ENCODE measurements around the gene RNF144A.

The RNF144A gene

DNA sequence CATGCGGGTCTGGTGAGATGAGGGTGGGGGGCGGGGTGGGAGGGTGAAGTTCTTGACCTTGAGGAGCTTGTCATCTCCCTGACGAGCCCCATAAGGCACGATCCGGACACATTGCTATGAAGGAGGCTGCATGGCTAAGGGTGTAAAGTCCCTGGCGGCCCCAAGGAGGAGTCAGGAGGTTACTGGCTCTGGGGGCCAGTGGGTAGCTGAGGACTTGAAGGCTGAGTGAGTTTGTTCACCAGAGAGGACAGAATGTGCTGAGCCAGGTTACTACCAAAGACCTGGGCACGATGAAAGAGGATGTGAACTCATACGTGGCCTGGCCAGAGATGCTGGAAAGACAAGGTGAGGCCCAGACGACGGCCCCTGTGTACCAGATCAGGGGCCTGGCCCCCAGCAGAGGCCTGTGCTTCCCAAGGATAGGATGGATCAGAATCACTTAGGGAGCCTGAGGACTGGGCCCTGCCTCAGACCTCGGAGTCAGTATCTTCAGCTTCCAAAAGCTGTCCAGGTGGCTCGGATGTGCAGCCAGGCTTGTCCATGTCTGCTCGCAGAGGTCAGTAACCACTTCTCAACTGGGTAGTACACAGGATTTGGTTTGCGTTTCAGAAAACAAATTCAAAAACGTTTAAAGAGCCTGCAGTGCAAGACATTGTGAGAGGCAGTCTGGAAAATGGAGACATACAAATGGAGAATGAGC lies 110.9 kb downstream of the RNF144A start:
- no peak for DNase-seq

DNA sequence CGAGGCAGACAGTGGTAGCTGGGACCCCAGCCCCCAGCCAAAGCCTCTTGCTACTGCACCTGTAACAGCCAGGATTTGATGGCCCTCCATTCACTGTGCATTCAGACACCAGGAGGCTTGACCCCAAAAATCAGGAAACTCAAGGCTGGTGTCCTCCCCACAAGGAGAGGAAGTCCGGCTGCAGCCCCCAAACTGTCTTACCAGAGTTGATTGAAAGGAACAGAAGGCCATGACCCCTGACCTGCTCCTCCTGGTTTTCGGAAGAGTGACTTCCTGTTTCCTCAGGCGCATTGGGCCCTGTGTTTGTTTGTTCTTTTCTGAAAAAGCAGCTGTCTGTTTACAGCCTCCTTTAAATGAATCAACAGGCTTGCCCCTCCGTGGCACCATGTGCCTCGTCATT lies 111.6 kb downstream of the RNF144A start:
- DNase-seq: no peak

DNA sequence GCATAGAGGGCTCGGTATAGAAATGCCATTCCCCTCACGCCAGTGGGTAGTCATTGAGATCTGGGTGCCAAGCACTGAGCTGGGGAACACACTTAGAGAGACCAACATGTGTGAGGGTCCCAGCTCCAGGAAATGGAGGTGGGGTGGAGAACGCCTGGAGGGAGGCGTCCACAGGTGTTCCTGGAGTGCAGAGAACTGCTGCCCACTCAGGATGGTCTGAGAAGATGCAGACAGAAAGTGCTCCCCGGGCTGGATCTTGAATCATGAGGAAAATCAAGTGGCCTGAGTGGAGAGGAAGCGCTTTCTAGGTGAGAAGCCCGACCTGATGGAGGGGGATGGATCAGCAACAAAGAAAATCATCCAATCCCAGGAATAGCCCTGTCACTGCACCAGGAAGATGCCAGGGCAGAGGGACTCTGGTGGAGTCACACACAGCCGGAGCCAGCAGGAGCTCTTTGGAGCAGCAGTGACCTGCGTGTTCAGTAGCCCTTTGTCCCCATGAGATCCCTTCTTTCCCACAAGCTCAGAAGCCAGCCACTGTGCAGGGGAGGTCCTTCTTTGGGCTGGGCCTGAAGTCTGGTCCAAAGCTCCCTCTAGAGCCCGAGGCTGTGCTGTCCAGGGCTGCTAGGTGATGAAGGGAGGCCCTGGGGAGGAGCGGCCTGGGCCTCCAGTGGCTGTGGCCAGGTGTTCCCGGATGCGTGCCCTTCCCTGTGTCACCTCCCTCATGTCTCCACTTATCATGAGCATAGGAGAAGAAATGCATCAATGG lies 112.3 kb downstream of the RNF144A start:
- DNase-seq: no peak

DNA sequence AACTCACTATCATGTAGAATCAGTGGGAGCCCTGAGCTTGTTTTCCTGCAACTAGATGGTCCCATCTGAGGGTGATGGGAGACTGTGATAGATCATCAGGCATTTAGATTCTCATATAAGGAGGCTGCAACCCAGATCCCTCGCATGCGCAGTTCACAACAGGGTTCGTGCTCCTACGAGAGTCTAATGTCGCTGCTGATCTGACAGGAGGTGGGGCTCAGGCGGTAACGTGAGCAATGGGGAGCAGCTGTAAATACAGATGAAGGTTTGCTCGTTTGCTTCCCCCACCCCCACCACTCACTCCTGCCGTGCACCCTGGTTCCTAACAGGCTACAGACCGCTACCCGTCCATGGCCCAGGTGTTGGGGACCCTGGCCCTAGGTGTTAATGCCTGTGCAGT lies 113.6 kb downstream of the RNF144A start:
- no peak for DNase-seq

DNA sequence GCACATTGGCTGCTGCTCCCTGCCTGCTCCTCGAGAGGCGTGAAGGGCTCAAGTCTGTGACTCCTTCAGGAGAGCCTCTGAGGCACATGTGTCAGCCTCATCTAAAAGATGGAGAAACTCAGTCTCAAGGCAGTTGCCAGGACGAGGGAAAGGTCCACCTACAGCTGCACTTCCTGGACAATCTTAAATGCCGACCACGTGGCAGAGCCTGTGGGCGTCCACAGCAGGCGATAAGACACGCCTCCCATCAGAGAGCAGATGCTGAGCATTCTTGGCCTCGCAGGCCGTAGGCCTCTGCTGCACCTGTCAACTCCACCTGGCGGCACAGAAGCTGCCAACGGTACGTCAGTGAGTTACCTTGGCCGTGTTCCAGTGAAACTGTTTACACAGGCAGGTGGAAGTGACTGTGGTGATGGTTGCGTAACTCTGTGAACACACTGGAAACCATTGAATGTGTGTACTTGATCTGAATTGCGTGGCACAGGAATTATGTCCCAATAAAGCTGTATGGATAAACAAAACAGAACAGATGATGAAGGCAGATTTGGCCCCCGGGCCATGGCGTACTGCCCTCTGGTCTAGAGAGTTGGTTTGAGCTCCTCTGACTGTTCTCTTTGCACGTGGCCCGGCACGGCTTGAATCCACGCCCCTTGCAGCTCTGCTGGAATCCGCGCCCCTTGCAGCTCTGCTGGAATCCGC lies 114.5 kb downstream of the RNF144A start:
- DNase-seq: peak; percentile 98

DNA sequence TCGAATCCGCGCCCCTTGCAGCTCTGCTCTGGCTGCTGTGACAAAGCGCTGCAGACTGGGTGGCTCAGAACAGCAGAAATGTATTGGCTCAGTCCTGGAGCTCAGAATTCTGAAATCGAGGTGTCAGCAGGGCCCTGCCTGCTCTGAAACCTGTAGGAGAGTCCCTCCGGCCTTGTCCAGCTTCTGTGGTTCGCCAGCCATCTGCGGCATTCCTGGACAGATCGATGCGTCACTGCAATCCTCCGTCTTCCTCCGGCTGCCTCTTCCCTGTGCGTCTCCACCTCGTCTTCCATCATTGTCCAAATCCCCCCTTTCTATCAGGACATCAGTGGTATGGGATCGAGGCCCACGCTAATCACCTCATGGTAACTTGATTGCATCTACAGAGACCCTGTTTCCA lies 115.2 kb downstream of the RNF144A start:
- no peak for DNase-seq

DNA sequence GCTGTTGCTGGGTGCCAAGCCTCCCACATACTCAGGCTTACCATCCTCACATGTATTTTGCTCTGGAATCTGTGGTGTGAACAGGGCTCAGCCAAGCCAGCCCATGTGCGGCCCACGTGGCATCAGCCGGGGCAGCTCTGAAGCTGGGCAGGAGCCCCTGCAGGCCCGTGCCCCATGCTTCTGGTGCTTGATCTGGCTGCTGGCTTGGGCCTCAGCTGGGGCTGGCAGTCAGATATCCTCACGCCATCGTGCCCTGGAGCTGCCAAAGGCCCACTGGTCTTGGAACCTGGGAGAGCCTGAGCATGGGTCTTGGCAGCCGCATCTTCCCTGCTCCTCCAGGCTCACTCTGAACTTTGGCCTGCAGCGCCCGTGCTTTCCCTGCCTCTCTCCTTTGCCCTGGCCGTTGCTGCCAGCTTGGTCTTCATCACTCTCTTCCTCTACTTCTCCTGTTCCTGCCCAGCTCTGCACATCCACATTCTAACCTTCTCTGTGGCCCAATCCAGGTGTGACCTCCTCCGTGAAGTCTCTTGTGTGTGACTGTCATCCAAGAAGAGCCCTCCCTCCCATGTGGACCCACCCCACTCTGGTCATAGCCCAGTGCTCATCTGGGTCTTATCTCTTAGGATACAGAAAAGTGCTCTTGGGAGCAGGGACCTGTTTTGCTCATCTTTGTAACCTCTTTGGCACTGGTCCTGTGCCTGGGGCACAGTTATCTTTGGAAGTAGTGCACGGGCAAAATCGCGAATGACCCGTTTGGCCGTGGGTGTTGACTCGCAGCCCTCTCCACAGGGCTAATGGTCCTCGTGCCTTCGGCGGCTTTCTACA lies 116.1 kb downstream of the RNF144A start:
- DNase-seq: no peak

DNA sequence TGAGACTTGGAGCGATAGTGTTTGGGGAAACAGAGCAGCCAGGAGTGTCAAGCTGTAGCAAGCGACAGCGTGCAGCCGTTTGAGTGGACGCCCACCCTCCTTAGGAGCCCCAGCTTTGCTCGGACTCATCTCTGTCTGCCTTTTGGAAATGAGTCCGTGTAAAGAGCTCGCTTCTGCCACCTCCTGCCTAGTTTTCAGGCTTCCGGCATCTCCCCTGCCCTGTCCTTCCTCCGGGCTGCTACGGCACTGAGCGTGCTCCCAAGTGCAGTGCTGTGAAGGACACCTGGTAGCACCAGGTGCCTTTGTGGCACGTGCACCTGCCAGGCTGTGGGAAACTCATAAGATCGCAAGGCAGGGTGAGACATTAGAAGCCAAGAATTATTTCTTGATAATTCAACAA lies 117.1 kb downstream of the RNF144A start:
- DNase-seq: peak; percentile 30

DNA sequence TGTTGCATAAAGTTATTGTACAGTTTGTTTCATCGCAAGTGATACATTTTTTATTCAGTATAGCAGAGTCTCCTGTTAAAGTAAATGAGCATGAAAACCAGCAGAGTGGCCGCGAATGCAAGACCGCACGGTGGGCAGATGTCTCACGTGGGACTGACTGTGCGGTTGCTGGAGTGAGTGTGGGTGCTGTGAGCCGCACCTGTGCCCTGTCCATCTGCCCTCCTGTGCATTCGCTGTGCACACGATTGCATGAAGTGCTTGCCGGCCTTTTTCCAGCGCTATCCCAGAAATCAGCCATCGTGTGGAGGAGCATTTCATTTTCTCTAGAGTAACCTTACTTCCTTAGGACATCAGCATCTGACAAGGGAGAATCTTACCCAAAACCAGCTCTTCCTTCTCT lies 118.7 kb downstream of the RNF144A start:
- DNase-seq: no peak

DNA sequence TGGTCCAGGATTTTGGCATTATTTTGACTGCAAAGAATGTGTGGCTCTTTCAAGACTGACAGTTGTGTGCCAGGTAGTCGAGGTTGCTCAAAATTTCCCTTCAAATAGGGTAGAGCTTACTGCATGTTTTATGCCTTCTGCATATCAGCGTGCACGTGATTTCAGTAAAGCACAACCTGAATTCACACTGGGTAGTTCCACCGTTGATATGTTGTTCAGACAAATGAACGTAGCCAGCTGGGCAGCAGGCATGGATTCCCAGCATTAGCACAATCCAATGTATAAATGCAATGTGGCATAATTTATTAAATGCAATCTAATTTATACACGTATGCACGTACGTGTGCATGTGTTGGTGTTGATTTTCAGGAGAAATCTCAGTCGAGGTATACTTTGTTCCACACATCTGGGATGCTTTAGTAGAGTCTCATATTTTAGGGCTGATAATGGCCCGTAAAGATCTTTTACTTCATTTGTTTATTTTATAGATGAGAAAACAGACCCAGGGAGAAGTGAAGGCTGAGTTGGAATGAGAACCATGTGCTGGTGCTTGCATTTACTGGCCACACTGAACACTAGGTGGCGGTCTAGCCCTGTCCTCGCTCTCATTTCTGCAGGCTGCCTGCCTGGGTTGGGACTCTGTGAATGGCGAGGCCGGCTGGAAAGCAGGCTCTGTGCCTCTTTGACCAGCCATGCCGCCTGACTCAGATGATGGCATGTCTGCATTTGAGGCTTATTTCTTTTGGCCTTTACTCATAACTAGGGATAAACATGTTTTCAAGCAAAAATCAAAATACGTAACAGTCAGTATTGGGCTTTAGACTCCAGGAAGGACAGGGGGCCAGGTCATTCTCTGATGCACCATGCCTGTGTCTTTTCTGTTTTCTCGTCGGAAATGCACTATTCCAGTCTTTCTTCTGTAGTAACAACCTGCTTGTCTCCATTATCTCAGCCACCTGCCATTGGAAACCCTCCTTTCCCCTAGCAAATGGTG lies 120.4 kb downstream of the RNF144A start:
- DNase-seq: no peak

DNA sequence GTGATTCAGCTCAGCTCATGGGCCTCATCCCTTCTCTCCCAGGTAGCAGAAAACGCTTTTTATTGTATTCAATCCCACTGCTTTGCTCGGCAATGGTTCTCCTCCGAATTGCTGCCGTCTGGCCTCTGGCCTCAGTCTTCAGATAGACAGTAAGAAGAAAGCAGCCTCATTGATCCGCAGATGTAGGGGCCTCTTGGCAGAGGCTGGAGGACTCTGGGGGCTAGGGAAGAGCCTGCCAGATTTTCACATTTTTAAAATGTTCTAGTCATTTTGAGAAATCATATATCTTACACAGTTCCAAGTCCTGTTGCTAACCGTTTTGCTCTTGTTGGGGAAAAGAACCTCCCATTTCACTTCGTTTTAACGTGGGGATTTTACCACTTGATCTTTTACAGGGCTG lies 123.3 kb downstream of the RNF144A start:
- DNase-seq: no peak

DNA sequence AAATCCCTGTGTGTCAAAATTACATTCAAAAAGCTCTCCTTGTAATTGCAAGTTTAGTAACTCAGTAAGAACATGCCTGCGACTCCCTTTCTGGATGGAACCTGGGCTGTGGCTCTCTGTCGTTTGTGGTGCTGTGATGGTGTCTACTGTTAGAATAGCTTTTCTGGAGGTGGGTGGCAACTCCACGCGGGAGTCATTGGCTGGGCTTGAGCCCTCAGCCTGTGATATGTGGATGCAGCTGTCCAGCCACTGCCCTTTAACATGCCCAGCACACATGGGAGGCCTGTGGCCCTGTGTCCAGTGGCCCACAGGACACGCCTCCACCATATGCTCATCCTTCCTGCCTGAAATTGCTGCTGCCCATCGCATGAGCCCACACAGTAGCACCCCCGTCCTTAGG lies 124.2 kb downstream of the RNF144A start:
- no peak for DNase-seq

DNA sequence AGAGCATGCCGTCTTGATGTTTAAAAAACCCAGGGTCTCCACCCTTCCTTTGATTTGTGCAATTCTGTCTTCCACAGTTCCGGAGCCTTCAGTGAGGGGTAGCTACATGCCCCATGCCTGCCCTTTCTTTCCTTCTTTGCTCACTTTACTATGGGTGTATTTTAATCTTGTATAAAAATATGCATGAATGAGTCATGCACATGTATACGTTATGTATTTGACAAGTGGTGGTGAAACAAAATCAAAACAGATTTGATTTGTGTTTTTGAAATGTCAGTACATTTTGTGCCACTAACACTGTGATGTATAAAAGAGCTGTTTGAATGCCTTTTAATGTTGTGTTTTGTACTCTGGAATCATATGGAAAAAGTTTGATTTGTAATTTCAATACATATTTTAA lies 126.5 kb downstream of the RNF144A start:
- DNase-seq: no peak

DNA sequence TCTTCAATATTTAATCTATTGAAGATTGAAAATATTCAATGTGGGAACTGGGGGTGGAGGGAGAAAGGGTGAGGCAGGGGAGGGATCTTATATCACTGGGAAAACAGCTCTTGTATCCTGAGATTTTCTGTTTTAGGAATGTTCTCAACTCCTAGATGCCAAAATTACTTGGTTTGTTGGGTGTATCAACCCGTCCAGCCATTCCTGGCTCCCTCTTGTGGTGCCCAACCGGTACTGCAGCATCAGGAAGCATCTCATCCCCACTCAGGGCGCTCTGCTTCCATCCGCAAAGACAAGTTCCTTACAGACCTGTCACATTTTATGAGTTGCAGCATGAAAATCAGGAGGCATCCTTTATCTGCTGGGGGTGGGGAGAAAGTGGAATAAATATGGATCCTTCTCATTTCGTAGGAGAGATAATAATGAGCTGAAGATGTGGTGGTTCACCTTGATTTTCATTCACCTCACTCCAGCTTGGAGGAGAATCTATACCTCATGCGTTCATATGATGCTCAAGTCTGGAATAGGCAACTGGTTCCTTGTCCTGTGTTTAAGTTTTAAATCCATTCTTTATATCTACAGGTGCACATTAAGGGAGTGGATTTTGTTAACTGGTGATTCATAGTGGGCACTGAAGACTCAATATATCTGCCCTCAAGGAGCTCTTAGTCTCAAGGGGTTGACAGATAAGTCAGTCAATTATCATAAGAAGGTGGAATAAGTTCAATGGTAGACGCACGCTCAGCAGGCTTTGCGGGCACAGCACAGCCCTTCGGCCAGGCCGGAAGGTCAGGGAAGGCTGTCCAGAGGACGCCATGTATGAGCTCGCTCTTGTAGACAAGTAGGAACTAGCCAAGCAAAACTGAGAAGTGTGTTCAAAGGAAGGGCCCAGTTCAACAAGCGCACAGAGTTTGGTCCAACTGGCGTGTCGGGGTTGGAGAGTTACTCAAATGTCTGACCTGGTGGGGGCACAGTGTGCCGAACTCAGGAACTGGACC lies 127.3 kb downstream of the RNF144A start:
- DNase-seq: peak; percentile 6

DNA sequence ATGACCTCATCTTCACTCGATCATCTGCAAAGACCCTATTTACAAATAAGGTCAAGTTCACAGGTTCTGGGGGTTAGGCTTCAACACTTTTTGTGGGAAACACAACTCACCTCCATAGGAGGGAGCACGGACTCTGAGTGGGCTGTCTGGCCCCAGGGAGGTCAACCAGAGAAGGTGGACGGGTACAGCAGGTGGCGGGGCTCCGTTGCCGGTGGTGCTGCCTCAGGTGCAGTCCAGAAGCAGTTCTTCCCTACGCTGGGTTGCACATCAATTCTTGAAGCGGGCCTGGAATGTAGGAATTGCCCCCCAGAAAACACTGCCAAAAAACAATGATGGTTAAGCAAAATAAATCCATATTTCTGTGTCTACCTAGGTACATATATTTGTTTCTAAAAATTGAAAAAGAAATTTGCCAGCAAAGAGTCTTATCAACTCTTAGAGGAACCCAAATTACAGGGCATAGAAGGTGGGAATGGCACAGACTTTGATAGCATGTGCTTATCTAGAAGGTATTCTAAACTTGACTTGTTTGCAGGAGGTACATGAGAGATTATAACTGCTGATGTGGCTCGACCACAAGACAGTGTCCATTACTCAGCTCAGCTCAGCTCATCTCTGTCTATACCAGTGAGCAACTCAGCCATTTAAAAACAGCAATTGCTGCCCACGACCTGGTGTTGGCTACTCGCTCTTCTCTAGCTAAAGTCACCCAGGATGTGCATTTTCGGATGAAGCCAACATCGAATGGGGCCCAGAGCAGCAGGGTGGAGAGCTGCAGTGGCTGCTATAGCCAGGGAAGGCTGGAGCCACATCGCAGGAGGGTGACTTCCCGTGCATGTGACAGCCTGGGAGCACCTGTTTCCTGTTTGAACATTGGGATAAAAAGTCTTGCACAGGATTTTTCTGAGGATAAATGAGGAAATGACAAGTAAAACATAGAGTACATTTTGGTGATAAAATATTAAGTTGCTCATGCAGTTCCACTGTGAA lies 128.7 kb downstream of the RNF144A start:
- DNase-seq: no peak

DNA sequence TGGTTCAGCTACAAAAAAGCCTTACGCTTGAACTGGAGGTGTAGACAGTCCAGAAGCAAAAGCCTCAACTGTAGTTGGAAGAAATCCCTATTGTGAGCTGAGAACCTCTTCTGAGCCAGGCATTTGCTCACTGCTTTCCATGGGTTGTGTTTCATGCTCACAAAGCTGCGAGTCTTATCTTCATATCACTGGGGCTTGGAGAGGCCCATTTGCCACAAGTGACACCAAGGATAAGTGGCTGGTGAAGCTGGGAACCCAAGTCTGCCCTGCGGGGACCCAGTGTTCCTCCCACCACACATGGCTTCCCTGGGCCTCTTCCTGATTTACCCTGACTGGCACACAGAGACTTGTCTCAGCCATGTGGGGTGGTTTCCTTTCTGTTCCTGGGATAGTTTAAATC lies 130.4 kb downstream of the RNF144A start:
- no peak for DNase-seq

DNA sequence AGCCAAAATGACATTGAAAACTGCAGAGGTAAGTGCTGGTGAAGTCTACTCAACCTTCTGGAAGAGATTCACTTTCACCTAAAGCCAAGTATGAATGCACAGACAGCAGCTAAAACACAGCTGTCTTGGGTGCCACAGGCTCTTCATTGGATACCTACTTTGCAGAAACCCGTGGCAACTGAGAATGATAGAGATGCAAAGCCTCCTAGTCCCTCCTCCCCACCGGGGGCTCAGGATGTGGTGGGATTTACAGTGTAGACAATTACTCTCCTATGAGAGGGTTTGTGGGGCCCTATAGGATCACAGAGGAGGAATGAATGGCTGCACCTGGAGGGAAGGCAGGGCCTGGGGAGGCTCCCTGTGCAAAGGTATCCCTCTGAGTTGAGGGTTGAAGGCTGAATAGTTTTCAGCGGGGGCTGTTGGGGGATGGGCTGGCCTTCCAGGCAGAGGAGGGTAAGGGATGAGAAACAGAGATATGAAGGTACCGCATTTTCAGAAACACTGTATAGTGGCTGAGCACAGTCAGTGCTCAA lies 131.6 kb downstream of the RNF144A start:
- DNase-seq: no peak

DNA sequence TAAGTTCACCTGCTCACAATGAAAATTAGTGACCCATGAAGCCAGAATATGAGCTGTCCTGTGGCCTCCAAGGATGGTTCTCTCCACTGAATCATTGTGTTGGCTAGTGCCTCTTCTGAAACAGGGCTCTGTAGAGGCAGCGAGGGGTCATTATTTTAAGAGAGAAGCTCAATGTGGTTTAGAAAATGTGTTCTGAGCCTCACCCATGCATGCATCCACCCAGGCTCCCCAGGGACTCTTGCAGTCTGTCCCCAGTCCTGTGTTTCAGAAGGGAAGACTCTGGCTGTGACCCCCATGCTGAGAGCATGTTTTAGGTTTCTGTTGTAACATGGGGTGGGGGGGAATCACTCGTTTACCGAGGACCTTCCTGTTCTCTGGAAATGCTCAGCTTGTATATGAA lies 135.2 kb downstream of the RNF144A start:
- DNase-seq: no peak

Data from DMS79 treated with DMSO at 0.1 percent for 48 hours (cell line).